Large intestine (tissue), 3 donors: ENCODE results near the gene MS4A1. TPM values are rescaled to one million over a fixed set of nuclear protein-coding genes. Genes with fewer than 3 reads are reported as not detected.
A peak's percentile ranks its signal among the peaks of the same experiment; 100 is the strongest.
"Not testable (repeated sequence)": the region's sequence is repeated elsewhere in the genome, so short reads cannot be mapped to it uniquely, and the experiment has no call there.

ENCODE experiments used
- DNase-seq, 2 donors: peaks; one replicate each; pipeline versions ENCODE4 v3.0.0 to v3.0.0-alpha.2; 2013
- H3K27ac ChIP-seq: one replicate; pipeline ENCODE4 v1.5.1; 2013; ENCODE audit warnings: low read length
- H3K27me3 ChIP-seq: 2 replicates; pipeline ENCODE4 v1.6.1; 2013; ENCODE audit warnings: low read length; ENCODE audit not compliant: control insufficient read depth, insufficient read depth
- H3K36me3 ChIP-seq: 2 replicates; pipeline ENCODE4 v1.6.1; 2013; ENCODE audit warnings: low read length; ENCODE audit not compliant: control insufficient read depth, insufficient read depth
- H3K4me1 ChIP-seq: one replicate; pipeline ENCODE4 v1.6.1; 2013; ENCODE audit warnings: low read length; ENCODE audit not compliant: control insufficient read depth, insufficient read depth
- H3K4me3 ChIP-seq: one replicate; pipeline ENCODE4 v1.5.1; 2013; ENCODE audit warnings: low read length
- H3K9me3 ChIP-seq: one replicate; pipeline ENCODE4 v1.6.1; 2013; ENCODE audit warnings: mild to moderate bottlenecking, low read depth, low read length, moderate library complexity; ENCODE audit not compliant: control insufficient read depth
- WGBS: methylation state at CpG from one replicate; pipeline ENCODE4 v1.1.5; 2013; ENCODE audit warnings: low lambda C conversion rate; ENCODE audit not compliant: insufficient coverage; 5-methylcytosine and 5-hydroxymethylcytosine counted together
- polyA plus RNA-seq: library from polyadenylated mRNA; unstranded; fragments of 120-200 nt; gene quantifications from one replicate; pipeline ENCODE4 v1.2.1, GENCODE V29; 2013

The MS4A1 gene
- polyA plus RNA-seq, 1 donor, result 0.67 TPM

GRCh38 chr11:60500276-60500910 is 44.7 kb downstream of the MS4A1 start:
- H3K27me3 ChIP-seq, result no peaks in the 10 kb centered on the region
- H3K4me3 ChIP-seq, result no peak overlapping the region
- no peak for DNase-seq
- 60% methylated on average over 1 of the region's 3 CpGs for WGBS
- no peaks in the 10 kb centered on the region for H3K36me3 ChIP-seq
- H3K27ac ChIP-seq, result no peak overlapping the region
- no peaks in the 10 kb centered on the region for H3K9me3 ChIP-seq
- no peaks in the 10 kb centered on the region for H3K4me1 ChIP-seq

DNA sequence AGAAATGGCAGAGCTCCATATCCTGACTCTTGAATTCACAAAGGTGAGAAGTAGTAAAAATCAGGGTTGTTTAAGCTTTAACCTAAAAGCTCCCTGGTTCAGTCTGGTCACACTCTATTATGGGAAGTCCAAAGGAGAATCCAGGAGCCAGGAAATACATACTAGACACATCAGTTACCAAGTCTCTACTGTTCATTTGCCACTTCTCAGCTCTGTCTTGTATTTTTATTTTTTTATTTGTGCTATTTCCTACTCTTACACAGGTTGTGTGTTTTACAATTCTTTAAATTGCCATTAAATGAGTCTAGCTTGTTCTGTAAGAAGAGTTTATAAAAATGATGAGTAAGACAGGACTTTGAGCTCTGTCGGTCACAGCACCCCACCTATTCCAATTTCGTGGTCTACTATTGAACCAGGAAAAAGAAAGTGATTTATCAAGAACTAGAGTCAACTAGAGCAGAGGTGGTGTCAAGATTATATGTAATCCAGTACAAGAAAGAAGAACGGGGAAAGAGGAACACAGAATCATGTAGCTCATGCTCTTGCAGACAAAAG is 46.7 kb downstream of the MS4A1 start:
- peak in 1 of 2 donors; percentile 53 for DNase-seq
- Histone ChIP-seq H3K4me1 (no peaks in the 10 kb centered on the region), H3K36me3 (no peaks in the 10 kb centered on the region), H3K27me3 (no peaks in the 10 kb centered on the region), H3K9me3 (no peaks in the 10 kb centered on the region), H3K27ac (no peak overlapping the region), H3K4me3 (no peak overlapping the region)
- 80% methylated on average over 1 of the region's 3 CpGs for WGBS

- DNase-seq, result no peak
- H3K27ac ChIP-seq, result no peak overlapping the region
- H3K4me3 ChIP-seq, result no peak overlapping the region
- no peaks in the 10 kb centered on the region for H3K36me3 ChIP-seq
- H3K4me1 ChIP-seq, result no peaks in the 10 kb centered on the region
- H3K27me3 ChIP-seq, result no peaks in the 10 kb centered on the region
- H3K9me3 ChIP-seq, result peaks cover under 1% of the 10 kb centered on the region
- no CpG with 5 or more reads among the region's 3 CpGs for WGBS
Observed at GRCh38 chr11:60504219-60504905, 48.7 kb downstream of the MS4A1 start.

- no CpG with 5 or more reads among the region's 15 CpGs for WGBS
- not testable (repeated sequence) for DNase-seq, H3K27me3 ChIP-seq, H3K9me3 ChIP-seq, H3K27ac ChIP-seq, H3K4me3 ChIP-seq, H3K4me1 ChIP-seq, H3K36me3 ChIP-seq
Observed at GRCh38 chr11:60509609-60510008, 54.0 kb downstream of the MS4A1 start.

GRCh38 chr11:60510209-60510608 is 54.6 kb downstream of the MS4A1 start:
- not testable (repeated sequence) for H3K27me3 ChIP-seq, H3K9me3 ChIP-seq, H3K4me3 ChIP-seq, H3K36me3 ChIP-seq, H3K27ac ChIP-seq, DNase-seq, H3K4me1 ChIP-seq
- WGBS, result no CpG with 5 or more reads among the region's 28 CpGs

- Histone ChIP-seq H3K4me3 (no peak overlapping the region), H3K4me1 (no peaks in the 10 kb centered on the region), H3K36me3 (no peaks in the 10 kb centered on the region), H3K27me3 (no peaks in the 10 kb centered on the region), H3K27ac (no peak overlapping the region), H3K9me3 (peaks cover 5% of the 10 kb centered on the region)
- 100% methylated on average over 1 of the region's 6 CpGs for WGBS
- no peak for DNase-seq
Observed at GRCh38 chr11:60511393-60511792, 55.7 kb downstream of the MS4A1 start.

GRCh38 chr11:60512651-60513225 is 57.1 kb downstream of the MS4A1 start:
- no peak overlapping the region for H3K4me3 ChIP-seq
- no peak for DNase-seq
- H3K9me3 ChIP-seq, result peaks cover 5% of the 10 kb centered on the region
- H3K27ac ChIP-seq, result no peak overlapping the region
- 83% methylated on average over 1 of the region's 3 CpGs for WGBS
- no peaks in the 10 kb centered on the region for H3K36me3 ChIP-seq
- H3K4me1 ChIP-seq, result no peaks in the 10 kb centered on the region
- H3K27me3 ChIP-seq, result no peaks in the 10 kb centered on the region

DNA sequence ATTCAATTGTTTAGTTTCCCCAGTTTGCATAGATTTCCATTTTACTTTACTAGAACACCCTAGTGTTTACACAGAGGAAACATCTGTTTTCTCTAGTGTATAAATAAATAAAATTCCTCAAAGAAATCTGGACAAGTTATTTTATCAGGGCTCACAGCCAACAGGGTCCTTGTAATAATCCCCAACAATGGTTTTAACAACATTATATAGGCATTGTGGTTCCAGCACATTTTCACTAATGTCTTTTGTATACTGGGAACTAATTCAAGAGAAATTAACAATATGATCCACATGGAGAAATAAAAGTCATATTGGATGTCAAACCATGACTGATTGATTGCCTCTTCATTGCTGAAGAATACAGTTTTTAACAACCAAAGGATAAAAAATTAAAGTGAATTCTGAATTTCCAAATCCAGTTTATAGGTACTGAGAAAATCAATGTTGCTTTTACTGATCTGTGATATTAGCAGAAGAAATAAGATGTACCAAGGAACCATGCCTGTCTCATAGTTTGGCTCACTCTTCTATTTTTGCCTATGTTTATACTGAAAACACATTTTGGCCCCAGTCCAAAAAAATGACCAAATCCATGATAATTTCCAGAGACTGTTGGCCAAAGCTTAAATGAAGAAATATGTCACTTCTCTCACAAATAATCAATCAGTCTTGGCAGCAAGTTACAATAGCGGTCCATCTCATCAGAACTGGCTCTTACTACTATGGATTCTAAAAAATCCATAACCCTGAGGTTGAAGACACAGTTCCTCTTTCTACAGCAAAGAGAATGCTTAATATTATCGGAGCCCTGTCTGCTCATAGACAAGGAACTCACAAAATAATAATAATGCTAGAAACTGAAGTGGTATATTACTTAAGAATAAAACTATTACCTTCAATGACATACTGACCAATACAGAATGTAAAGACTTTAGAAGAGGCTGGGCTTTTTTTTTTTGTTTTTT is 58.1 kb downstream of the MS4A1 start:
- DNase-seq, result no peak
- Histone ChIP-seq H3K27ac (no peak overlapping the region), H3K4me1 (no peaks in the 10 kb centered on the region), H3K9me3 (peaks cover 5% of the 10 kb centered on the region), H3K27me3 (no peaks in the 10 kb centered on the region), H3K4me3 (no peak overlapping the region), H3K36me3 (no peaks in the 10 kb centered on the region)
- no CpG with 5 or more reads among the region's 2 CpGs for WGBS

DNA sequence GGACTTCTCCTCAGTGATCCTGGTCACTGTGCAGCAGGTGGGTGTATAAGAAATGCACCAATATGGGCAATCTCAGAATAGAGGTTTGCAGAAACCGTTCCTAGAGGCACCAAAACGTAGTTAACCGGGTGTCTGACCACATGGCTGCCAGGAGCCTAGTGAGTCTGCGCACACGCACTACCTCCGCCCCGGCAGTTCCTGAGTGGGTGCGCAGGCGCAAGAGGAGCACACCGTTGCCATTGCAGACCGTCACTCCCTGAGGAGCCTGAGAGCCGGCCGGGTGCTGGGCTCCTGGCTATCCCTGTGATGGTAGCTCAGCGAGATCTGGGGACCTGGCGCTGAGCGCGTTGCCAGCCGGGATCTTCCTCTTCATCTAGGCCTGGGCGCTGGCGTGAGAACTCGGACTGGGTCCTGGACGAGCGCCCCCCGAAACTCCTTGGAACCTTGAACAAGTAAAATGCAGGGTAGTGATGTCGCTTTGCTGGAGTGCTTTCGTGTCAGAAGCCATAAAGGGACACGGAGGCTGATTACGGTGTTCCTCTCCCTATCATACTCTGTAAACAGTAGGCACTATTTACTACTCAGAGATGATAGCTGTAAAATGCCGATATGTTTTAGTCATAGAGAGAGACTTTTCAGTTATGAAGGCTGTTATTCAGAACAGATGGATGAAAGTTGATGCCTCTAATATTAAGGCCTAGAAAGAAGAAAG is 59.7 kb downstream of the MS4A1 start, which contains the start of gene MS4A13:
MS4A13 (plus strand) TSS at position 249 of the 712 bp plus-strand sequence. CDS start 2,692 bp downstream, outside the sequence.
- H3K27ac ChIP-seq, result no peak within 1 kb of the TSS

More for the DNA sequence above, 59.7 kb downstream of the MS4A1 start, which contains the start of gene MS4A13:
- 100% methylated on average over 2 of the region's 29 CpGs for WGBS
- H3K36me3 ChIP-seq, result no peaks in the 10 kb centered on the region
- DNase-seq, result no peak
- H3K4me1 ChIP-seq, result no peaks in the 10 kb centered on the region
- no peak within 1 kb of the TSS for H3K4me3 ChIP-seq
- no peaks in the 10 kb centered on the region for H3K9me3 ChIP-seq
- no peaks in the 10 kb centered on the region for H3K27me3 ChIP-seq
